ENCODE data around the gene IGF1R. TPM values are rescaled to one million over a fixed set of nuclear protein-coding genes. Genes with fewer than 3 reads are reported as not detected.

IGF1R gene
- total RNA-seq, 2 donors from 2014 or later = 27.3 to 56.2 TPM

DNA sequence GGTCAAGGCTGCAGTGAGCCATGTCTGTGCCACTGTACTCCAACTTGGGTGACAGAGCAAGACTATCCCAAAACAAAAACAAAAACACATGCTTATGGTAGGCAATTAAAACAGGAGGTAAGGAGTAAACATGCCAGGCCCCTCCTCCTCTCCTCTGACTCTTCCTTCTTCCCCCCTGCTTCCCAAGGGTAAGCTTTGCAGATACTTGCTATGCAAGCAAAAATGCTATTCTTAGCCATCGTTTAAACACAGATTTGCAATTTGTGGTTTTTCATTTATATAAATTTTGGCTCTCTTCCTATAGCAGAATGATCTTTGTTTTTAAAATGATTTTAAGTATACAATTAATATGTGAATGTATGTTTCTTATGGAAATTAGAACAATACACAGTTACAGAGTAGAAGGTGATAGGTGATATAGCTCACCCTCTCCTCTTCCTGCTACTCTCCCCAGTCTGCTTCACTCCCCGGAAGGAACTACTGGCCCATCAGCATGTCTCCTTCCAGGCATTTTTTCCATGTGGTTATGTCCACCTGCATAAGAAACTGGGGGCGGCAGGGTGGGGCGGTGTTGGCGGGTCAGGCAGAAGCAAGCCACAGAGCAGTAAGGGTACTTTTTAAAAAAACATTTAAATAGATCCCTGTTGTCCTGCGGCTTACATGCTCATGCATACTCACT lies 42.1 kb downstream of the IGF1R start:
- intact Hi-C loops (cut with DNase I) = no loop called here
- no peak for DNase-seq
- ATAC-seq = no peak

GRCh38 chr15:98692213-98692612 lies 43.9 kb downstream of the IGF1R start:
- no peak for ATAC-seq
- intact Hi-C loops (cut with DNase I) = no loop called here

DNA sequence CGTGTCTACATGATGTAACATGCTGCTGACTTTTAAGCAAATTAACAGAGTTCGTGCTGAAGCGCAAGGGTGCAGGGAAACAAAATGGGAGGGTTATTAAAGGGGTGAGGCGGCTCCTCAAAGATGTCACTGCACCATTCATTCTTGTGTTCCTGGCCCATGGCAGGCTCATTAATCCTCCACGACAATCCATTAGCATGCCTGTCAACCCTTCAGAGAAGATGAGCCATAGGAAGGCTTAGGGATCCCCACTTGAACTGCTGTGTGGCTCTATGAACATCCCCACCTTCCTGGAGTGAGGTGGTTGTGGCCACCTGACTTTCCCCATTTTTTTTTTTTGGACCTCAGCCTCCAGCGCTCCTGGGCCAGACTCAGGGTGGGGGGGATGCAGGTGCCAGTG lies 45.8 kb downstream of the IGF1R start:
- DNase-seq (no peak), ATAC-seq (no peak)
- intact Hi-C loops (cut with DNase I) = no loop called here

More at GRCh38 chr15:98692213-98692612, 43.9 kb downstream of the IGF1R start:
- DNase-seq = no peak

GRCh38 chr15:98698792-98699191 lies 50.5 kb downstream of the IGF1R start:
- peak in 1 of 2 donors; percentile 15 for ATAC-seq
- intact Hi-C loops (cut with DNase I) = no loop called here
- no peak for DNase-seq

DNA sequence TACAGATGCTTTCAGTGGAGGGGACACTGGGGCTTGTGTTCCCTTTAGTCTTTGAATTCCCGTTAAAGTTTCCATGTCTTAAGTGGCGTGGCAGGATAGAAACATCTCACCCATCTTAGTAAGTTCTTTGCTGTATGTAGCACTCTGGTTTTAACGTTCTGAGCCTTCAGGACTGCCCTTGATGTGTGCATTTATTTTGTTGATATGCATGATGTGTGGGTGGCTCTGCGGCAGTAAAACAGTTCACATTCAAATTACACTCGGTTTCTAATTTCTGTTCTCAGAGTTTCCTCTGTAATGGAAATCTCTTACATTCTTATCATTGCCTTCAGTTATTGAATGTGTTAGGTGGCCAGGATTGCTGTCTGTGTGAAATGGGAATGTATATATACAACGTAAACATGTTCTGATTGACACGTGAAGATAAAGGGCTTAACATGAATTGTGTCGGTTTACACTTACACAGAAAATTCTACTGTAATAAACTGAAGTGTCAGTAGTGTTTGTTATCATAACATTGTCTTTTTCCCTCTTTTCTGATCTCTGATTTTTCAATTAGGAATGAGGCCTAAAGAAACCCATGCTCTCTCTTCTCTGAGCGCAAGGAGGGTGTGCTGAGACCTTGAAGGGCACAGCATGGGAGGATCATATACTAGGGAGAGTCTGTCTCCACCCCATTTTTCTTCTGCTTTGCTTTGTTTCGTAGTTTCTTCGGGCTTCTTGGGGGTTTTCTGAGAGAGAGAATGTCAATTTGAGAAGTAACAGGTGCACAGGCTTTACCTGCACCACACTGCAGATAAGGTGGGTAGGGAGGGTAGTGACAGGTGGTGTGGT lies 51.5 kb downstream of the IGF1R start:
- intact Hi-C loops (cut with DNase I) = no loop called here
- no peak for DNase-seq
- no peak for ATAC-seq

- DNase-seq (no peak), ATAC-seq (no peak)
- intact Hi-C loops (cut with DNase I) = no loop called here
Measured at GRCh38 chr15:98700519-98700918, 52.2 kb downstream of the IGF1R start.

GRCh38 chr15:98703126-98703685 lies 54.9 kb downstream of the IGF1R start:
- intact Hi-C loops (cut with DNase I) = no loop called here
- ATAC-seq (no peak), DNase-seq (no peak)

DNA sequence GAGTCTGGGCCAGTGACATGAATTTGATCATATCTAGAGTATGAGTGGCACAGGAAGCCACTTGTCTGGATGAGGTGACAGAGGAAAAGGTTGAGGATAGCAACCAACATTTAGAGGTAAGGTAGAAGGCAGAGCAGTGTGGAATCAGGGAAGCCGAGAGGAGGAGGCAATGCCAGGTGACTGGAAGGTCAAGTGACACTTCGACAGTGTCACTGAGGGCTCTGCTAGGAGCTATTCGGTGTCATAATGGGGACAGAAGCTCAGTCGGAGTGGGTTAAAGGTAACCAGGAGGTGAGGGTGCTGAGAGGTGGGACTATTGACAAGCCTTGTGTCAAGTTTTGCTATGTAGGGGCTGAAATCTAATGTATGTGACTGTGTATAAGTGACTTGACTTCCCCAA lies 56.7 kb downstream of the IGF1R start:
- ATAC-seq (peak in 1 of 2 donors; percentile 29), DNase-seq (no peak)
- intact Hi-C loops (cut with DNase I) = no loop called here

DNA sequence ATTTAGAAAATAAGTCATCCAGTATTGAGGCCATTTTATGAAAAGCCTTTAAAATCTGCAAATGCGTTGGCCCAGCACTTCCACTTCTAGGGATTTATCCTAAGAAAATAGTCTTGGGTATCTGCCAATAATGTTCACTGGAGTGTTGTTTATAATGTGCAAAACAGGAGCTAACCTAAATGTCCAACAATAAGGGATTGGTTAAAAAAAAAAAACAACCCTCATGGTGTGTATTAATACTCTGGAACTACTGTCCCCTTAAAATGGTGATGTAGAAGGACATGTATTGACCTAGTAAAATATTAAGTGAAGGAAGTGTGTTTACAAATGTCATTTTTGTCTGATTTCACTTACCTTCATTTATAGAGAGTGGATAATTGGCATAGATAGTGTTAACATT lies 58.0 kb downstream of the IGF1R start:
- no peak for ATAC-seq
- no peak for DNase-seq
- intact Hi-C loops (cut with DNase I) = no loop called here

- ATAC-seq (no peak), DNase-seq (no peak)
- intact Hi-C loops (cut with DNase I) = no loop called here
Measured at GRCh38 chr15:98706986-98707385, 58.6 kb downstream of the IGF1R start.

DNA sequence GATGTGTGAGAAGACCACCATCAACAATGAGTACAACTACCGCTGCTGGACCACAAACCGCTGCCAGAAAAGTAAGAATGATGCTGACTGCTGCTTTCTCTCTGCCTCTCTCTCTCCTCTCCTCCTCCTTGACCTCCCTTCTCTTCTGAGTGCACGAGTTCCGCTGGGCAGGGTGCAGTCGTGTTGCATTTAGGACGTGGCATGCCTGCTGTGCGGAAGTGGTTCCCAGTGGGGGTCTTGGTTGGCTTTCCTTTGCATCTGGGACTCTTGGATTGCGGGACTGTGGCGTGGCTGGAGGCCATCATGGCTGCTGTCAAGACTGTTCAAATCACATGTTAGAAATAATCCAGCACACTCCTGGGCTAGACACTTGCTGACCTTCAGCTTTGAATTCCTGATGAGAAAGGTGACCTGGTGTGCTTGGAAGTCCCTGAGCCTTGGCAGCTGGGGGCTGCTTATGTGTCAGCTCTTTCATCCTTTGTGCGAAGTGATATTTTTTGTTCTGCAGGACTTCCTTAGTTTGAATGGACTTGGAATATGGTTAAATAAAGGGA lies 59.8 kb downstream of the IGF1R start:
- DNase-seq = no peak
- intact Hi-C loops (cut with DNase I) = no loop called here
- ATAC-seq = no peak

DNA sequence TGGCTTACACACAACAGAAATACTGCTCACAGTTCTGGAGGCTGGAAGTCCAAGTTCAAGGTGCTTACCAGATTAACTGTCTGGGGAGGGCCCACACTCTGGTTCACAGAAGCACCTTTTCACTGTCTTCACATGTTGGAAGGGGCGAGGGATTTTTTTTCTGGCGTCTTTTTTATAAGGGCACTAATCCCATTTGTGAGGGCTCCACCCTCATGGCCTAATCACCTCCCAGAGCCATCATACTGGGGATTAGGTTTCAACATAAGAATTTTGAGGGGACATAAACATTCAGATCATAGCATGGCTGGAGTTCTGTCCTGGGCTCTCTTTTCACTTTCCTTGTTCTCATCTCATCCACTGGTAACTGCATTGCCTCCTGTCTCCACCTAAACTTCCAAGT lies 63.5 kb downstream of the IGF1R start:
- ATAC-seq (no peak), DNase-seq (no peak)
- intact Hi-C loops (cut with DNase I) = loop anchor here in 1 of 2 donors (10.0 kb wide), 1 partner anchor 57 kb away; no protein-coding TSS in a partner anchor

- ATAC-seq = no peak
- intact Hi-C loops (cut with DNase I) = loop anchor here in 1 of 2 donors (10.0 kb wide), 1 partner anchor 58 kb away; no protein-coding TSS in a partner anchor
- no peak for DNase-seq
Measured at GRCh38 chr15:98712845-98713584, 64.7 kb downstream of the IGF1R start.

DNA sequence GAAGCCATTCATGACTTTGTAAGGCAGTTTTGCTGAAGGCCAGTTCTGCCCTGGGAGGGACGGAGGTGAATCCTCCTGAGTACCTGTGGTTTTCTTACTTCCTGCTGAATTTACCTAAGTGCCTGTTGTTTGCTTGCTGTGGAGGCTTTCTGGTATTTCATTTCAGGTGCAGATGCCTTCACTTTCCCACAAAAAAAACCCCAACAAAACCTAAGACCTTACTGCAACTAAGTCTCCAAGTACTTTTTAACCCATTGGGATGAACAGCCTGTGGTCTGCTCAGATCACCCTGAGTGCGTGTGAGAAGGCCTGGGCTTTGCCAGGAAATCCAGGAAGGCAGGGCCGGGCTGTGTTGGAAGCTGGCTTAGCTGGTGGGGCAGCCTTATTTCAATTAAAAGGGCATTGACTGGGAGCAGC lies 65.3 kb downstream of the IGF1R start:
- intact Hi-C loops (cut with DNase I) = loop anchor here in 1 of 2 donors (10.0 kb wide), 1 partner anchor 59 kb away; no protein-coding TSS in a partner anchor
- peak in 1 of 2 donors; percentile 34 for ATAC-seq

GRCh38 chr15:98714922-98715321 lies 66.6 kb downstream of the IGF1R start:
- DNase-seq = peak; percentile 43
- intact Hi-C loops (cut with DNase I) = loop anchor here in 1 of 2 donors (10.0 kb wide), 1 partner anchor 60 kb away; no protein-coding TSS in a partner anchor

More for the DNA sequence above, 65.3 kb downstream of the IGF1R start:
- DNase-seq = peak; percentile 47

DNA sequence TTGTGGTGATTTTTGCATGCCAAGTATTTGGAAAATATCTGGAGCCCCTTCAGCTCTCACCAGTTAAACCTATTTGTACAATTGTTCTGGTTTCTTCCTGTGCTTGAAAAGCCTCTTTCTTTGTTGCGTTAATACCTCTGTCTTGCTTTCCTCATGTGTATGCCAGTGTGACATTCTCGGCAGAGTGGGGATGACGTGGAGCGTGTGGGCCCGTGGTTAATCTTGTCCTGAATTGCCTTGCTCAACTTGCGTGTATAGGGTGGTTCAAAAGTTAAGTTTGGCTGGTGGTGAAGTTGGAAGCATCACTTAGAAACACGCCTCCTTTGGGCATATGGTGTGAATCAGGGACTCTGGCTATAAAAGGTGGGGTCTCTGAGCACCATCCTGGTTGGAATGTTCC lies 67.1 kb downstream of the IGF1R start:
- intact Hi-C loops (cut with DNase I) = loop anchor here in 1 of 2 donors (10.0 kb wide), 1 partner anchor 61 kb away; no protein-coding TSS in a partner anchor
- DNase-seq (peak; percentile 49), ATAC-seq (peak; percentile 55 to 59)

More at GRCh38 chr15:98714922-98715321, 66.6 kb downstream of the IGF1R start:
- ATAC-seq = peak; percentile 68 to 84

DNA sequence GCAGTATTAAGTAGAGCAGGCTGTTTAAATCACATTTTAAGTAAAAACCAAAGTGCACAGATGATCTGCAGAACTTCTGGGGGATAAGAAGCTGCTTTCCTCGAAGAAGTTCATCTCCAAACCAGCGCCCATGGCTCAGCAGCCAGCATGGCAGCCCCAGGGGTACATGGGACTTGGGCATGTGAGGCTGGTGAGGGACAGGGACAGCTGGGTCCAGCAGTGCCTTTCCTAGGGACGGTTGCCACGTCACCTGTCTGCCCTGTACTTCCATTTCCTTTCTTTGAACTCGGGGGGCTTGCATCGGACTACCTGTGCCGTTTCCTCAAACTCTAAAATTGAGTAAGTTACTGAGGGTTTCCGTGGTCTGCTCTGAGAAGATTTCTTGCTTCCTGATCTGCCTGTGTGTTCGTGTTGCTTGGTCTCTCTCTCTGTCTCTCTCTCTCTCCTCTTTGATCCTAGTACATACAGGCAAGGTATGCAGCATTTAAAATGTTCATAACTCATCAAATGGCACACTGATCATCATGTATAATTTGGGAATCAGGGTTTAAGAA lies 67.6 kb downstream of the IGF1R start:
- ATAC-seq (no peak), DNase-seq (no peak)
- intact Hi-C loops (cut with DNase I) = loop anchor here in 1 of 2 donors (10.0 kb wide), 1 partner anchor 61 kb away; no protein-coding TSS in a partner anchor

- ATAC-seq (no peak), DNase-seq (no peak)
- intact Hi-C loops (cut with DNase I) = loop anchor here in 1 of 2 donors (10.0 kb wide), 1 partner anchor 63 kb away; no protein-coding TSS in a partner anchor
Measured at GRCh38 chr15:98717371-98717770, 69.0 kb downstream of the IGF1R start.
